GM12878 (cell line): ENCODE measurements around the gene MFAP4.

Source experiments
- EZH2 ChIP-seq: IDR thresholded peaks from 2 replicates; pipeline ENCODE4 v1.6.1; 2012; ENCODE audit warnings: low read depth, mild to moderate bottlenecking, control low read depth, inconsistent platforms, low read length, borderline replicate concordance; ENCODE audit not compliant: control insufficient read depth
- RAD21 ChIP-seq: IDR thresholded peaks from 2 replicates; pipeline ENCODE4 v1.6.1; 2011; ENCODE audit warnings: mild to moderate bottlenecking, low read depth, low read length, moderate library complexity; ENCODE audit not compliant: insufficient read depth
- YY1 ChIP-seq: IDR thresholded peaks from 2 replicates; pipeline ENCODE4 v1.6.1; 2011; ENCODE audit warnings: low read depth, mild to moderate bottlenecking, low read length
- TF ChIP-seq, protein P1 (sequence below), 3 experiments: IDR thresholded peaks in 2 of 3; conservative IDR thresholded peaks in 1 of 3; 2 replicates each; pipeline ENCODE4 v1.5.1; 2011; ENCODE audit warnings: low read depth in 3 of 3, low read length in 3 of 3, mild to moderate bottlenecking in 3 of 3, control low read depth in 2 of 3, moderate library complexity in 2 of 3, inconsistent platforms in 1 of 3, mixed read lengths in 1 of 3; ENCODE audit not compliant: control insufficient read depth in 2 of 3, insufficient read depth in 1 of 3; ENCODE audit errors: extremely low read depth in 1 of 3

DNA sequence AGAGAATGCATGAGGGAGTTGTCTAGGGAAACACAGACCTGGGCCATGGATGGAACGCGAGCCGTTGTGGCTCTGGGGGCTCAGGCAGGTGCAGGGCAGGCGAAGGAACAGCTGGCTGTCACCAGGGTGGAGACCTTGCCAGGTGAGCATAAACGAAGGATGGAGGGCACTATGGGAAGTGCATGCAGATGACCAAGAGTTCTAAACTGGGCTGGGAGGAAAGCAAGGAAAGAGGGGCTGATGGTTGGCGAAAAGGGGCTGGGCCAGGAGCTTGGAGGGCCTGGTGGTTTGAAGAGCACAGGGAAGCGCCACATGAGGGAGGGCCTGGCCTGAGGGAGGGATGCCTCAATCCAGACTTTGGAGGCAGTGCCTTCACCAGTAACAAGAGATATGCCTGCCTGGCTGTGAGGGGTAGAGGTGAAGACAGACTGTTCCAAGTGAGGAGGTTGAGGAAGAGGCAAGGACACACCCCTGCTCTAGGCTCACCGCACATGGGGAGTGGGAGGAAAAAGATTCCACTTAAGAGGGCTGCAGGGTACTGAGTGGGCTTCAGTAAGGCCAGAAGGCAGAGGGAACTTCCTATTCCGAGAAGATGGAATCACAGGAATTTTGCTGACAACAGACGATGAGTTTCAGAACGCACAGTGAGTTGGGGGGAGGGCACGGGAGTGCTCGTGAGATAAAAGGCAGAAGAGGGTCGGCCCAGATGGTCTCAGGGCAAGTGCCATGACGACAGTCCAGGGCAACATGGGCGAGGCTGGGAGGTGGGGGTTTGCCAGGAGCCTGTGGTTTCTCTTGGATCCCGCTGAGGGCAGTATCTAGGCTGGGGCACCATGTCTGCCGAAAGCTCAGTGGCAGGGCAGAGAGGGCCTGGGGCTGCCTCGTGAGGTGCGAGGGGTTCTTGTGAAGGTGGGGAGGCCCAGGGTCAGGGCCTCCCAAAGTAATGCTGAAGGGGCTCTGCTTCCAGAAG is 45.1 kb downstream of the MFAP4 start:
- TF ChIP-seq RAD21 = no peak
- TF ChIP-seq, protein P1, sequence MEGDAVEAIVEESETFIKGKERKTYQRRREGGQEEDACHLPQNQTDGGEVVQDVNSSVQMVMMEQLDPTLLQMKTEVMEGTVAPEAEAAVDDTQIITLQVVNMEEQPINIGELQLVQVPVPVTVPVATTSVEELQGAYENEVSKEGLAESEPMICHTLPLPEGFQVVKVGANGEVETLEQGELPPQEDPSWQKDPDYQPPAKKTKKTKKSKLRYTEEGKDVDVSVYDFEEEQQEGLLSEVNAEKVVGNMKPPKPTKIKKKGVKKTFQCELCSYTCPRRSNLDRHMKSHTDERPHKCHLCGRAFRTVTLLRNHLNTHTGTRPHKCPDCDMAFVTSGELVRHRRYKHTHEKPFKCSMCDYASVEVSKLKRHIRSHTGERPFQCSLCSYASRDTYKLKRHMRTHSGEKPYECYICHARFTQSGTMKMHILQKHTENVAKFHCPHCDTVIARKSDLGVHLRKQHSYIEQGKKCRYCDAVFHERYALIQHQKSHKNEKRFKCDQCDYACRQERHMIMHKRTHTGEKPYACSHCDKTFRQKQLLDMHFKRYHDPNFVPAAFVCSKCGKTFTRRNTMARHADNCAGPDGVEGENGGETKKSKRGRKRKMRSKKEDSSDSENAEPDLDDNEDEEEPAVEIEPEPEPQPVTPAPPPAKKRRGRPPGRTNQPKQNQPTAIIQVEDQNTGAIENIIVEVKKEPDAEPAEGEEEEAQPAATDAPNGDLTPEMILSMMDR (IDR thresholded peaks at IDR 0.05 in 2 of 3, conservative IDR thresholded peaks at IDR 0.05 in 1 of 3; ENCODE audit: control insufficient read depth in 2 of 3, extremely low read depth in 1 of 3, insufficient read depth in 1 of 3, low read depth in 3 of 3, low read length in 3 of 3) = no peak
- TF ChIP-seq EZH2 = no peak
- no peak for TF ChIP-seq YY1
